HEK293 (cell line): ENCODE data around the gene ROR2.

Experiments
- CTCF ChIA-PET: fragments of 350-600 bp; formaldehyde crosslinking; extraction: SDS; loops from one replicate; lab custom pipeline; 2021; ENCODE audit warnings: antibody characterized with exemption; lab: Yijun Ruan, JAX
- POLR2A ChIA-PET: fragments of 300-600 bp; formaldehyde crosslinking; extraction: SDS; loops from one replicate; lab custom pipeline; 2020; ENCODE audit warnings: antibody characterized with exemption, inconsistent platforms; lab: Yijun Ruan, JAX
- H3K27ac ChIP-seq: fragments of 200-500 bp; sonication (Bioruptor generic); 2 replicates; pipeline ENCODE4 v1.5.1; 2014; ENCODE audit warnings: low read depth, low read length, control low read depth, inconsistent platforms; ENCODE audit errors: extremely low read depth
- H3K36me3 ChIP-seq, 2 experiments: fragments of 200-500 bp in 1 of 2; sonication (Bioruptor generic) in 1 of 2; 1 replicate in 1 of 2; 2 replicates in 1 of 2; pipeline ENCODE4 v1.5.1; 2014 to 2017; ENCODE audit warnings: inconsistent platforms in 2 of 2, low read length in 2 of 2; ENCODE audit not compliant: control insufficient read depth in 2 of 2, insufficient read depth in 1 of 2
- H3K4me1 ChIP-seq: fragments of 200-500 bp; sonication (Bioruptor generic); 2 replicates; pipeline ENCODE4 v1.5.1; 2014; ENCODE audit warnings: mild to moderate bottlenecking, low read length, inconsistent platforms; ENCODE audit not compliant: control insufficient read depth, insufficient read depth
- H3K4me3 ChIP-seq: 2 replicates; pipeline ENCODE4 v1.5.1; 2011; ENCODE audit warnings: low read depth, mild to moderate bottlenecking, control low read depth, low read length, moderate library complexity
- H3K9me3 ChIP-seq: fragments of 200-500 bp; sonication (Bioruptor generic); 2 replicates; pipeline ENCODE4 v1.5.1; 2014; ENCODE audit warnings: low read depth, low read length, inconsistent platforms; ENCODE audit not compliant: control insufficient read depth, insufficient read depth
- EGR2 ChIP-seq: fragments of 450-650 bp; formaldehyde crosslinking; IDR thresholded peaks from 2 replicates; pipeline ENCODE4 v1.5.1; 2016; ENCODE audit warnings: low read depth, missing biosample characterization, missing genetic modification characterization
- FEZF1 ChIP-seq: fragments of 450-650 bp; formaldehyde crosslinking; IDR thresholded peaks from 2 replicates; pipeline ENCODE4 v1.5.1; 2016; ENCODE audit warnings: missing biosample characterization, missing genetic modification characterization
- GFI1B ChIP-seq: fragments of 450-650 bp; formaldehyde crosslinking; IDR thresholded peaks from 2 replicates; pipeline ENCODE4 v1.5.1; 2016; ENCODE audit warnings: missing biosample characterization, missing genetic modification characterization
- HOXA7 ChIP-seq: sonication (generic); formaldehyde crosslinking; IDR thresholded peaks from 2 replicates; pipeline ENCODE4 v1.8.1; 2022; ENCODE audit warnings: missing genetic modification reagents, borderline replicate concordance
- HOXC10 ChIP-seq: sonication (generic); formaldehyde crosslinking; IDR thresholded peaks from 2 replicates; pipeline ENCODE4 v1.8.1; 2023; ENCODE audit warnings: mild to moderate bottlenecking, missing genetic modification reagents
- IKZF3 ChIP-seq: fragments of 450-650 bp; IDR thresholded peaks from 2 replicates; pipeline ENCODE4 v1.5.0; 2018; ENCODE audit warnings: missing biosample characterization, mild to moderate bottlenecking, missing genetic modification characterization, moderate library complexity
- OVOL3 ChIP-seq: fragments of 450-650 bp; formaldehyde crosslinking; IDR thresholded peaks from 2 replicates; pipeline ENCODE4 v1.5.1; 2016; ENCODE audit warnings: missing biosample characterization, missing genetic modification characterization
- SETDB1 ChIP-seq: IDR thresholded peaks from one replicate; pipeline ENCODE4 v1.6.1; 2017; ENCODE audit warnings: mild to moderate bottlenecking, low read length, moderate library complexity, mixed read lengths; ENCODE audit not compliant: insufficient read length
- ZNF19 ChIP-seq: fragments of 450-650 bp; formaldehyde crosslinking; IDR thresholded peaks from 2 replicates; pipeline ENCODE4; 2016; ENCODE audit warnings: missing biosample characterization, missing genetic modification characterization, low read depth
- ZNF302 ChIP-seq: fragments of 450-650 bp; formaldehyde crosslinking; IDR thresholded peaks from 2 replicates; pipeline ENCODE4 v1.5.1; 2016; ENCODE audit warnings: missing biosample characterization, missing genetic modification characterization, low read depth
- ZNF514 ChIP-seq: fragments of 450-650 bp; formaldehyde crosslinking; IDR thresholded peaks from 2 replicates; pipeline ENCODE4 v1.5.1; 2016; ENCODE audit warnings: missing biosample characterization, missing genetic modification characterization
- ZNF529 ChIP-seq: fragments of 450-650 bp; formaldehyde crosslinking; IDR thresholded peaks from 2 replicates; pipeline ENCODE4 v1.5.1; 2017; ENCODE audit warnings: missing genetic modification characterization, missing biosample characterization; ENCODE audit not compliant: insufficient replicate concordance
- ZNF549 ChIP-seq: fragments of 450-650 bp; IDR thresholded peaks from 2 replicates; pipeline ENCODE4 v1.5.1; 2018; ENCODE audit warnings: missing biosample characterization, missing genetic modification characterization, mild to moderate bottlenecking, inconsistent platforms, moderate library complexity
- ZNF561 ChIP-seq: fragments of 450-650 bp; IDR thresholded peaks from 2 replicates; pipeline ENCODE4 v1.5.1; 2018; ENCODE audit warnings: missing biosample characterization, missing genetic modification characterization, borderline replicate concordance
- ZNF660 ChIP-seq: fragments of 450-650 bp; IDR thresholded peaks from 2 replicates; pipeline ENCODE4 v1.5.1; 2018; ENCODE audit warnings: missing biosample characterization, mild to moderate bottlenecking, missing genetic modification characterization
- ZNF843 ChIP-seq: fragments of 450-650 bp; formaldehyde crosslinking; IDR thresholded peaks from 2 replicates; pipeline ENCODE4 v1.5.1; 2016; ENCODE audit warnings: missing biosample characterization, missing genetic modification characterization
- TF ChIP-seq, protein P1 (sequence below): fragments of 450-650 bp; formaldehyde crosslinking; IDR thresholded peaks from 2 replicates; pipeline ENCODE4 v1.5.1; 2016; ENCODE audit warnings: missing biosample characterization, missing genetic modification characterization, borderline replicate concordance
- TF ChIP-seq, protein P2 (sequence below): fragments of 450-650 bp; formaldehyde crosslinking; IDR thresholded peaks from 2 replicates; pipeline ENCODE4 v1.5.1; 2016; ENCODE audit warnings: missing biosample characterization, missing genetic modification characterization
- TF ChIP-seq, protein P3 (sequence below): fragments of 450-650 bp; formaldehyde crosslinking; IDR thresholded peaks from 2 replicates; pipeline ENCODE4 v1.5.1; 2016; ENCODE audit warnings: missing biosample characterization, missing genetic modification characterization

The ROR2 gene

DNA sequence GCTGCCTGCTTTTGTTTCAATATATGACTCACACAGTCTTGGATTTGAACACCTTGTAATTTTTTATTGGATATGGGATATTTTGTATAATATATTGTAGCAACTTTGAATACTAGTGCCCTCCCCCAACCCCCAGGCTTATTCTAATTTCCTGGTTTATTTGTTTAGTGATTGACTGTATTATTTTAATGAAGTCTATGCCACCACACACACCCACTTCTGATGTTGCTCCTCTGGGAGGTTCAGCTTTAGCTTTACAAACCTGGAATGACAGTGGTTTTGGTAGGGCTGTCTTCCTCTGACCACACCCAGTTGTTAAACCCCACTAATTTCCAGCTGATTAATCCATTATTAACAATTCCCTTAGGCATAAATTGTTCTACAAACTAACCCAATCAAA lies 320.3 kb downstream of the ROR2 start (continued):
- TF ChIP-seq, protein P1, sequence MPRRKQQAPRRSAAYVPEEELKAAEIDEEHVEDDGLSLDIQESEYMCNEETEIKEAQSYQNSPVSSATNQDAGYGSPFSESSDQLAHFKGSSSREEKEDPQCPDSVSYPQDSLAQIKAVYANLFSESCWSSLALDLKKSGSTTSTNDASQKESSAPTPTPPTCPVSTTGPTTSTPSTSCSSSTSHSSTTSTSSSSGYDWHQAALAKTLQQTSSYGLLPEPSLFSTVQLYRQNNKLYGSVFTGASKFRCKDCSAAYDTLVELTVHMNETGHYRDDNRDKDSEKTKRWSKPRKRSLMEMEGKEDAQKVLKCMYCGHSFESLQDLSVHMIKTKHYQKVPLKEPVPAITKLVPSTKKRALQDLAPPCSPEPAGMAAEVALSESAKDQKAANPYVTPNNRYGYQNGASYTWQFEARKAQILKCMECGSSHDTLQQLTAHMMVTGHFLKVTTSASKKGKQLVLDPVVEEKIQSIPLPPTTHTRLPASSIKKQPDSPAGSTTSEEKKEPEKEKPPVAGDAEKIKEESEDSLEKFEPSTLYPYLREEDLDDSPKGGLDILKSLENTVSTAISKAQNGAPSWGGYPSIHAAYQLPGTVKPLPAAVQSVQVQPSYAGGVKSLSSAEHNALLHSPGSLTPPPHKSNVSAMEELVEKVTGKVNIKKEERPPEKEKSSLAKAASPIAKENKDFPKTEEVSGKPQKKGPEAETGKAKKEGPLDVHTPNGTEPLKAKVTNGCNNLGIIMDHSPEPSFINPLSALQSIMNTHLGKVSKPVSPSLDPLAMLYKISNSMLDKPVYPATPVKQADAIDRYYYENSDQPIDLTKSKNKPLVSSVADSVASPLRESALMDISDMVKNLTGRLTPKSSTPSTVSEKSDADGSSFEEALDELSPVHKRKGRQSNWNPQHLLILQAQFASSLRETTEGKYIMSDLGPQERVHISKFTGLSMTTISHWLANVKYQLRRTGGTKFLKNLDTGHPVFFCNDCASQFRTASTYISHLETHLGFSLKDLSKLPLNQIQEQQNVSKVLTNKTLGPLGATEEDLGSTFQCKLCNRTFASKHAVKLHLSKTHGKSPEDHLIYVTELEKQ (tag by site-specific recombination) = no peak

DNA sequence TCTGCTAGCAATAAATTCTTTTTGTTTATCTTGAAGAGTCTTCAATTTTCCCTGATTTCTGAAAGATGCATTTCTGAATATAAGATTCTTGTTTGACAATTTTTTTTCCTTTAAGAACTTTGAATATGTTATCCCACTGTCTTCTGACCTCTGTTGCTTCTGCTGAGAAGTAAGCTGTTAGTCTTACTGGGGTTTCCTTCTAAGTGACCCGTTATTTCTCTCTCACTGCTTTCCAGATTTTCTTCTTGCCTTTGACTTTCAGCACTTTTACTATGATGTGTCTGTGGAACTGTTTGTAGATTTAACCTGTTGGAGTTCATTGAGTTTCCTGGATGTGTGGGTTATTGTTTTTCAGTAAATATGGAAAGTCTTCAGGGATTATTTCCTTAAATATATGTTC lies 321.1 kb downstream of the ROR2 start:
- H3K27ac ChIP-seq = no peak overlapping the region
- no peaks in the 10 kb centered on the region for H3K36me3 ChIP-seq
- CTCF ChIA-PET = interaction anchor here (0.6 kb wide), 2 partner anchors 18 to 74 kb away, joined by 4 read pairs; no protein-coding TSS in a partner anchor
- no peak overlapping the region for H3K4me3 ChIP-seq
- H3K4me1 ChIP-seq = no peaks in the 10 kb centered on the region
- POLR2A ChIA-PET = no interaction called here
- H3K9me3 ChIP-seq = no peaks in the 10 kb centered on the region
- no peak for TF ChIP-seq ZNF19
- TF ChIP-seq SETDB1 = peak; percentile 42

DNA sequence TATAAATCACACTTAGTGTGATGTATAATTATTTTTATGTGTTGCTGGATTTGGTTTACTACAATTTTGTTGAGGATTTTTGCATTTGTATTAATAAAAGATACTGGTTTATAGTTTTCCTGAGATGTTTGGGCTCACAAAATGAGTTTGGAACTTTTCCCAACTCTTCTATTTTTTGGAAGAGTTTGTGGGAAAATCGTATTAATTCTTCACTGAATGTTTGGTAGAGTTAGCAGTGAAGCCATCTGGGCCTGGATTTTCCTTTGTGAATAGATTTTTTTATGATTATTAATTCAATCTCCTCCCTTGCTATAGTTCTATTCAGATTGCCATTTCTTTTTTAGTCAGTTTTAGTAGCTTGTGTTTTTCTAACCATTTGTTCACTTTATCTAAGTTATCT lies 324.7 kb downstream of the ROR2 start:
- ChIA-PET POLR2A (interaction anchor here (0.6 kb wide), 1 partner anchor 1967 kb away, joined by 9 read pairs; no protein-coding TSS in a partner anchor), CTCF (no interaction called here)
- Histone ChIP-seq H3K36me3 (no peaks in the 10 kb centered on the region), H3K9me3 (no peaks in the 10 kb centered on the region), H3K4me1 (no peaks in the 10 kb centered on the region), H3K27ac (no peak overlapping the region), H3K4me3 (no peak overlapping the region)
- TF ChIP-seq HOXC10 (no peak), HOXA7 (no peak)

DNA sequence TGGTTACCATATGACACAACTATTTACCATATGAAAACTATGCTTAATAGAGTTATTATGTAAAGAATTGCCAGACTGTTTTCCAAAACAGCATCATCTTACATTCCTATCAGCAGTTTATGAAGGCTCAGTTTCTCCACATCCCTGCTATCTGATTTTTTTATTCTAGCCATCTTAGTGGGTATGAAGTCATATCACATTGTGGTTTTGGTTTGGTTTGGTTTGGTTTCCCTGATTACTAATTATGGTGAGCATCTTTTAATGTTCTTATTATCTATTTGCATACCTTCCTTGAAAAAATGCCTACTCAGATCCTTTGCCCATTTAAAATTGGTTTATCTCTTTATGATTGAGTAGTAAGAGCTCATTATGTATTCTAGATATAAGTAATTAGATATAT lies 327.0 kb downstream of the ROR2 start:
- ChIA-PET POLR2A (no interaction called here), CTCF (no interaction called here)
- Histone ChIP-seq H3K4me1 (no peaks in the 10 kb centered on the region), H3K4me3 (no peak overlapping the region), H3K36me3 (no peaks in the 10 kb centered on the region), H3K9me3 (no peaks in the 10 kb centered on the region), H3K27ac (no peak overlapping the region)
- TF ChIP-seq GFI1B (tag by site-specific recombination) (no peak), FEZF1 (tag by site-specific recombination) (no peak), ZNF529 (no peak), ZNF660 (tag by site-specific recombination) (no peak), IKZF3 (no peak), ZNF514 (tag by site-specific recombination) (no peak), ZNF549 (tag by site-specific recombination) (no peak), ZNF843 (tag by site-specific recombination) (no peak), ZNF302 (no peak), EGR2 (tag by site-specific recombination) (no peak), OVOL3 (tag by site-specific recombination) (no peak), ZNF561 (tag by site-specific recombination) (no peak)
- TF ChIP-seq, protein P2, sequence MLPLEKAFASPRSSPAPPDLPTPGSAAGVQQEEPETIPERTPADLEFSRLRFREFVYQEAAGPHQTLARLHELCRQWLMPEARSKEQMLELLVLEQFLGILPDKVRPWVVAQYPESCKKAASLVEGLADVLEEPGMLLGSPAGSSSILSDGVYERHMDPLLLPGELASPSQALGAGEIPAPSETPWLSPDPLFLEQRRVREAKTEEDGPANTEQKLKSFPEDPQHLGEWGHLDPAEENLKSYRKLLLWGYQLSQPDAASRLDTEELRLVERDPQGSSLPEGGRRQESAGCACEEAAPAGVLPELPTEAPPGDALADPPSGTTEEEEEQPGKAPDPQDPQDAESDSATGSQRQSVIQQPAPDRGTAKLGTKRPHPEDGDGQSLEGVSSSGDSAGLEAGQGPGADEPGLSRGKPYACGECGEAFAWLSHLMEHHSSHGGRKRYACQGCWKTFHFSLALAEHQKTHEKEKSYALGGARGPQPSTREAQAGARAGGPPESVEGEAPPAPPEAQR (tag by site-specific recombination) = no peak
- TF ChIP-seq, protein P1 (tag by site-specific recombination) = no peak
- TF ChIP-seq, protein P3, sequence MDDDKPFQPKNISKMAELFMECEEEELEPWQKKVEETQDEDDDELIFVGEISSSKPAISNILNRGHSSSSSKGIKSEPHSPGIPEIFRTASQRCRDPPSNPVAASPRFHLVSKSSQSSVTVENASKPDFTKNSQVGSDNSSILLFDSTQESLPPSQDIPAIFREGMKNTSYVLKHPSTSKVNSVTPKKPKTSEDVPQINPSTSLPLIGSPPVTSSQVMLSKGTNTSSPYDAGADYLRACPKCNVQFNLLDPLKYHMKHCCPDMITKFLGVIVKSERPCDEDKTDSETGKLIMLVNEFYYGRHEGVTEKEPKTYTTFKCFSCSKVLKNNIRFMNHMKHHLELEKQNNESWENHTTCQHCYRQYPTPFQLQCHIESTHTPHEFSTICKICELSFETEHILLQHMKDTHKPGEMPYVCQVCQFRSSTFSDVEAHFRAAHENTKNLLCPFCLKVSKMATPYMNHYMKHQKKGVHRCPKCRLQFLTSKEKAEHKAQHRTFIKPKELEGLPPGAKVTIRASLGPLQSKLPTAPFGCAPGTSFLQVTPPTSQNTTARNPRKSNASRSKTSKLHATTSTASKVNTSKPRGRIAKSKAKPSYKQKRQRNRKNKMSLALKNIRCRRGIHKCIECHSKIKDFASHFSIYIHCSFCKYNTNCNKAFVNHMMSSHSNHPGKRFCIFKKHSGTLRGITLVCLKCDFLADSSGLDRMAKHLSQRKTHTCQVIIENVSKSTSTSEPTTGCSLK (tag by site-specific recombination) = no peak
